H9 (cell line): ENCODE results near the gene OR5V1. TPM values are rescaled to one million over a fixed set of nuclear protein-coding genes. Genes with fewer than 3 reads are reported as not detected.
"Not testable (repeated sequence)": the region's sequence is repeated elsewhere in the genome, so short reads cannot be mapped to it uniquely, and the experiment has no call there.

Experiments used
- DNase-seq: peaks from one replicate; pipeline ENCODE4 v3.0.0-alpha.2; 2017
- H2AFZ ChIP-seq: one replicate; pipeline ENCODE4 v1.6.1; 2013; ENCODE audit warnings: mild to moderate bottlenecking, low read length, control low read depth, moderate library complexity
- H2AK5ac ChIP-seq: 2 replicates; pipeline ENCODE4 v1.6.1; 2013; ENCODE audit warnings: low read length, control low read depth, mixed read lengths; ENCODE audit not compliant: insufficient read length
- H2BK120ac ChIP-seq: one replicate; pipeline ENCODE4 v1.6.1; 2013; ENCODE audit warnings: low read depth, mild to moderate bottlenecking, low read length, control low read depth, inconsistent platforms; ENCODE audit not compliant: poor library complexity, severe bottlenecking
- H2BK12ac ChIP-seq: 2 replicates; pipeline ENCODE4 v1.6.1; 2013; ENCODE audit warnings: low read length, control low read depth, mixed read lengths, low read depth; ENCODE audit not compliant: insufficient read length
- H2BK15ac ChIP-seq: 2 replicates; pipeline ENCODE4 v1.6.1; 2013; ENCODE audit warnings: low read depth, low read length, control low read depth
- H2BK20ac ChIP-seq: one replicate; pipeline ENCODE4 v1.6.1; 2013; ENCODE audit warnings: low read depth, mild to moderate bottlenecking, low read length, control low read depth, inconsistent platforms; ENCODE audit not compliant: poor library complexity, severe bottlenecking
- H2BK5ac ChIP-seq: 2 replicates; pipeline ENCODE4 v1.6.1; 2013; ENCODE audit warnings: low read length, control low read depth, mixed read lengths; ENCODE audit not compliant: insufficient read length
- H3K14ac ChIP-seq: 2 replicates; pipeline ENCODE4 v1.6.1; 2013; ENCODE audit warnings: low read length, control low read depth; ENCODE audit not compliant: insufficient read depth
- H3K18ac ChIP-seq: 2 replicates; pipeline ENCODE4 v1.6.1; 2013; ENCODE audit warnings: low read depth, mild to moderate bottlenecking, mixed read lengths, low read length, control low read depth; ENCODE audit not compliant: insufficient read length
- H3K23ac ChIP-seq: 2 replicates; pipeline ENCODE4 v1.6.1; 2013; ENCODE audit warnings: low read length, control low read depth, mixed read lengths, low read depth; ENCODE audit not compliant: insufficient read length
- H3K23me2 ChIP-seq: 2 replicates; pipeline ENCODE4 v1.6.1; 2013; ENCODE audit warnings: low read depth, mild to moderate bottlenecking, mixed read lengths, low read length, control low read depth; ENCODE audit not compliant: insufficient read length, poor library complexity, severe bottlenecking
- H3K27ac ChIP-seq: 2 replicates; pipeline ENCODE4 v1.5.1; 2013; ENCODE audit warnings: low read length, control low read depth, mixed read lengths, low read depth; ENCODE audit not compliant: insufficient read length
- H3K27me3 ChIP-seq: 2 replicates; pipeline ENCODE4 v1.6.1; 2013; ENCODE audit warnings: low read length, control low read depth, inconsistent platforms; ENCODE audit not compliant: insufficient read depth
- H3K4ac ChIP-seq: 2 replicates; pipeline ENCODE4 v1.6.1; 2013; ENCODE audit warnings: low read depth, mild to moderate bottlenecking, control low read depth, inconsistent platforms, low read length, moderate library complexity
- H3K4me1 ChIP-seq: 2 replicates; pipeline ENCODE4 v1.6.1; 2013; ENCODE audit warnings: low read length, control low read depth, inconsistent platforms; ENCODE audit not compliant: insufficient read depth
- H3K4me2 ChIP-seq: 2 replicates; pipeline ENCODE4 v1.6.1; 2013; ENCODE audit warnings: low read length, control low read depth, mixed read lengths; ENCODE audit not compliant: insufficient read length, insufficient read depth
- H3K56ac ChIP-seq: 2 replicates; pipeline ENCODE4 v1.6.1; 2013; ENCODE audit warnings: low read depth, mild to moderate bottlenecking, mixed read lengths, low read length, control low read depth; ENCODE audit not compliant: insufficient read length
- H3K79me1 ChIP-seq: 2 replicates; pipeline ENCODE4 v1.6.1; 2013; ENCODE audit warnings: low read depth, mild to moderate bottlenecking, moderate library complexity, low read length, control low read depth, inconsistent platforms; ENCODE audit not compliant: insufficient read depth, poor library complexity, severe bottlenecking
- H3K79me2 ChIP-seq: 2 replicates; pipeline ENCODE4 v1.6.1; 2013; ENCODE audit warnings: low read length, control low read depth, inconsistent platforms; ENCODE audit not compliant: insufficient read depth
- H3K9ac ChIP-seq: 2 replicates; pipeline ENCODE4 v1.6.1; 2013; ENCODE audit warnings: low read length, control low read depth, mixed read lengths; ENCODE audit not compliant: insufficient read length; ENCODE audit errors: extremely low read depth
- H3K9me3 ChIP-seq: one replicate; pipeline ENCODE4 v1.6.1; 2013; ENCODE audit warnings: low read depth, low read length, inconsistent platforms; ENCODE audit not compliant: control insufficient read depth
- H3T11ph ChIP-seq: one replicate; pipeline ENCODE4 v1.6.1; 2013; ENCODE audit warnings: mild to moderate bottlenecking, low read length, control low read depth, inconsistent platforms
- H4K20me1 ChIP-seq: one replicate; pipeline ENCODE4 v1.6.1; 2013; ENCODE audit not compliant: control insufficient read depth, insufficient read length, insufficient read depth
- H4K5ac ChIP-seq: 2 replicates; pipeline ENCODE4 v1.6.1; 2013; ENCODE audit warnings: low read depth, mild to moderate bottlenecking, mixed read lengths, low read length, control low read depth; ENCODE audit not compliant: insufficient read length
- H4K8ac ChIP-seq: replicated peaks from 2 replicates; pipeline ENCODE4 v1.6.1; 2013; ENCODE audit warnings: low read length, control low read depth, mixed read lengths, low read depth; ENCODE audit not compliant: insufficient read length
- H4K91ac ChIP-seq: 2 replicates; pipeline ENCODE4 v1.6.1; 2013; ENCODE audit warnings: low read depth, mild to moderate bottlenecking, moderate library complexity, mixed read lengths, low read length, control low read depth; ENCODE audit not compliant: insufficient read length
- H3K27ac Mint-ChIP-seq, 3 experiments: 2 replicates in 2 of 3; 3 replicates in 1 of 3; pipeline ENCODE4 v1.8.0; 2020 to 2021; ENCODE audit warnings: mixed read lengths in 3 of 3, mild to moderate bottlenecking in 1 of 3, moderate library complexity in 1 of 3
- H3K27me3 Mint-ChIP-seq: 2 replicates; pipeline ENCODE4 v1.8.0; 2021; ENCODE audit warnings: low read depth, mild to moderate bottlenecking, moderate library complexity, mixed read lengths
- H3K36me3 Mint-ChIP-seq, 3 experiments: 2 replicates in 2 of 3; 3 replicates in 1 of 3; pipeline ENCODE4 v1.8.0; 2020 to 2021; ENCODE audit warnings: low read depth in 3 of 3, mixed read lengths in 3 of 3; ENCODE audit not compliant: insufficient read depth in 1 of 3
- H3K4me1 Mint-ChIP-seq, 2 experiments: 2 replicates each; pipeline ENCODE4 v1.8.0; 2020; ENCODE audit warnings: mixed read lengths in 2 of 2
- H3K4me3 Mint-ChIP-seq, 2 experiments: 2 replicates in 1 of 2; 3 replicates in 1 of 2; pipeline ENCODE4 v1.8.0; 2020 to 2021; ENCODE audit warnings: mild to moderate bottlenecking in 2 of 2, mixed read lengths in 2 of 2, moderate library complexity in 1 of 2
- H3K9me3 Mint-ChIP-seq, 2 experiments: 2 replicates in 1 of 2; 3 replicates in 1 of 2; pipeline ENCODE4 v1.8.0; 2020; ENCODE audit warnings: mild to moderate bottlenecking in 2 of 2, mixed read lengths in 2 of 2, moderate library complexity in 1 of 2
- WGBS: extraction: QIAGEN DNeasy Blood & Tissue Kit; methylation state at CpG from one replicate; pipeline ENCODE4 v1.1.7; 2013; ENCODE audit warnings: missing lambda C conversion rate, low lambda C conversion rate, mixed read lengths; ENCODE audit not compliant: insufficient read length; ENCODE audit errors: extremely low coverage; 5-methylcytosine and 5-hydroxymethylcytosine counted together
- total RNA-seq: library from RNA; stranded (reverse); gene quantifications from 2 replicates; pipeline ENCODE4 v1.2.1, GENCODE V29; 2021
- TF ChIP-seq, protein P1 (sequence below): fragments of 200-600 bp; sonication (generic); conservative IDR thresholded peaks from 3 replicates; pipeline ENCODE4 v1.8.0; 2021; ENCODE audit warnings: antibody characterized with exemption, mild to moderate bottlenecking

OR5V1 gene
- total RNA-seq, 1 experiment from 2014 or later = not detected

GRCh38 chr6:29325777-29326176 lies 42.9 kb downstream of the OR5V1 start:
- H2BK20ac ChIP-seq = no peak overlapping the region
- H2BK15ac ChIP-seq = no peak overlapping the region
- H3K27me3 ChIP-seq = no peaks in the 10 kb centered on the region
- Mint-ChIP-seq H3K27me3 (no peaks in the 10 kb centered on the region), H3K4me3 (no peak overlapping the region), H3K36me3 (no peaks in the 10 kb centered on the region; a peak in 1 of 7 replicates), H3K4me1 (no peaks in the 10 kb centered on the region), H3K27ac (no peak overlapping the region), H3K9me3 (no peaks in the 10 kb centered on the region)
- no peak overlapping the region for H4K8ac ChIP-seq
- H3K79me1 ChIP-seq = no peaks in the 10 kb centered on the region
- no peak overlapping the region for H2AFZ ChIP-seq
- no peak overlapping the region for H3T11ph ChIP-seq
- H4K20me1 ChIP-seq = no peaks in the 10 kb centered on the region
- WGBS = no CpG with 5 or more reads among the region's 4 CpGs
- no peak for DNase-seq
- H4K5ac ChIP-seq = no peak overlapping the region
- no peak overlapping the region for H2BK5ac ChIP-seq
- H3K18ac ChIP-seq = no peak overlapping the region
- no peak overlapping the region for H4K91ac ChIP-seq
- H3K23ac ChIP-seq = no peak overlapping the region
- H2BK12ac ChIP-seq = no peak overlapping the region
- no peaks in the 10 kb centered on the region for H3K9me3 ChIP-seq
- H2AK5ac ChIP-seq = no peak overlapping the region
- H3K56ac ChIP-seq = no peak overlapping the region
- H3K4ac ChIP-seq = no peak overlapping the region
- no peak overlapping the region for H3K14ac ChIP-seq
- no peak overlapping the region for H3K27ac ChIP-seq
- no peak overlapping the region for H3K4me2 ChIP-seq
- no peak overlapping the region for H3K9ac ChIP-seq
- TF ChIP-seq, protein P1, sequence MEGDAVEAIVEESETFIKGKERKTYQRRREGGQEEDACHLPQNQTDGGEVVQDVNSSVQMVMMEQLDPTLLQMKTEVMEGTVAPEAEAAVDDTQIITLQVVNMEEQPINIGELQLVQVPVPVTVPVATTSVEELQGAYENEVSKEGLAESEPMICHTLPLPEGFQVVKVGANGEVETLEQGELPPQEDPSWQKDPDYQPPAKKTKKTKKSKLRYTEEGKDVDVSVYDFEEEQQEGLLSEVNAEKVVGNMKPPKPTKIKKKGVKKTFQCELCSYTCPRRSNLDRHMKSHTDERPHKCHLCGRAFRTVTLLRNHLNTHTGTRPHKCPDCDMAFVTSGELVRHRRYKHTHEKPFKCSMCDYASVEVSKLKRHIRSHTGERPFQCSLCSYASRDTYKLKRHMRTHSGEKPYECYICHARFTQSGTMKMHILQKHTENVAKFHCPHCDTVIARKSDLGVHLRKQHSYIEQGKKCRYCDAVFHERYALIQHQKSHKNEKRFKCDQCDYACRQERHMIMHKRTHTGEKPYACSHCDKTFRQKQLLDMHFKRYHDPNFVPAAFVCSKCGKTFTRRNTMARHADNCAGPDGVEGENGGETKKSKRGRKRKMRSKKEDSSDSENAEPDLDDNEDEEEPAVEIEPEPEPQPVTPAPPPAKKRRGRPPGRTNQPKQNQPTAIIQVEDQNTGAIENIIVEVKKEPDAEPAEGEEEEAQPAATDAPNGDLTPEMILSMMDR = no peak
- H3K79me2 ChIP-seq = no peaks in the 10 kb centered on the region
- no peaks in the 10 kb centered on the region for H3K23me2 ChIP-seq
- H3K4me1 ChIP-seq = no peaks in the 10 kb centered on the region
- H2BK120ac ChIP-seq = no peak overlapping the region

GRCh38 chr6:29323332-29323731 lies 45.3 kb downstream of the OR5V1 start:
- not testable (repeated sequence) for H3K4me2 ChIP-seq, DNase-seq, H3K79me1 ChIP-seq, H3K9me3 ChIP-seq, H2BK12ac ChIP-seq, H3K4me1 Mint-ChIP-seq, H2BK15ac ChIP-seq, H3K36me3 Mint-ChIP-seq, H3K23me2 ChIP-seq, H3K27ac ChIP-seq, H3K14ac ChIP-seq, H3K79me2 ChIP-seq, H4K91ac ChIP-seq, H3K27me3 ChIP-seq, H3K23ac ChIP-seq, H3K4ac ChIP-seq, H3K18ac ChIP-seq, H2BK5ac ChIP-seq, H3K4me1 ChIP-seq, H3K56ac ChIP-seq, H3T11ph ChIP-seq, H3K4me3 Mint-ChIP-seq, H4K5ac ChIP-seq, H4K8ac ChIP-seq, H2AFZ ChIP-seq, H3K9me3 Mint-ChIP-seq, H3K27ac Mint-ChIP-seq, H3K27me3 Mint-ChIP-seq, H4K20me1 ChIP-seq, H3K9ac ChIP-seq, H2BK120ac ChIP-seq, H2AK5ac ChIP-seq, H2BK20ac ChIP-seq
